ENCODE results near the gene PRELID1.

PRELID1 gene

DNA sequence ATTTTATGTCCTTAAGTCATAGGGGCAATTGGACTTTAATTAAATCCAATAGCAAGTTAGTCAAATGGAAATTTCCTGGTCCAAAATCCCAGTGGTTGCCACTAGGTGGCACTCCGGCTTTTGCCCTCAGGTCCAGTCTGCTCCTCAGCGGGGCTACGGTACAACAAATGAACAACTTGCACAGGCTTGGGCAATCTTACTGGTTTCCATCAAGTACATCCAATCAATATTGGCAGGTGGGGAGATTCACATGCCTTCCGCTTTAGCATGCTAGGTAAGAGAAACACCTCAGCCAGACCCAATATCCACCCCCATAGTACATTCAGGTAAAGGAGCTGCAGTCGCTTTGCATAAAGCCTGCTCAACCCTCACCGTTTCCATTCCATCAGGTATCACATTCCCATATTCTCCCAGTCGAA, 14.4 kb downstream of the PRELID1 start:
- TF ChIP-seq, protein P1, sequence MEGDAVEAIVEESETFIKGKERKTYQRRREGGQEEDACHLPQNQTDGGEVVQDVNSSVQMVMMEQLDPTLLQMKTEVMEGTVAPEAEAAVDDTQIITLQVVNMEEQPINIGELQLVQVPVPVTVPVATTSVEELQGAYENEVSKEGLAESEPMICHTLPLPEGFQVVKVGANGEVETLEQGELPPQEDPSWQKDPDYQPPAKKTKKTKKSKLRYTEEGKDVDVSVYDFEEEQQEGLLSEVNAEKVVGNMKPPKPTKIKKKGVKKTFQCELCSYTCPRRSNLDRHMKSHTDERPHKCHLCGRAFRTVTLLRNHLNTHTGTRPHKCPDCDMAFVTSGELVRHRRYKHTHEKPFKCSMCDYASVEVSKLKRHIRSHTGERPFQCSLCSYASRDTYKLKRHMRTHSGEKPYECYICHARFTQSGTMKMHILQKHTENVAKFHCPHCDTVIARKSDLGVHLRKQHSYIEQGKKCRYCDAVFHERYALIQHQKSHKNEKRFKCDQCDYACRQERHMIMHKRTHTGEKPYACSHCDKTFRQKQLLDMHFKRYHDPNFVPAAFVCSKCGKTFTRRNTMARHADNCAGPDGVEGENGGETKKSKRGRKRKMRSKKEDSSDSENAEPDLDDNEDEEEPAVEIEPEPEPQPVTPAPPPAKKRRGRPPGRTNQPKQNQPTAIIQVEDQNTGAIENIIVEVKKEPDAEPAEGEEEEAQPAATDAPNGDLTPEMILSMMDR (IDR thresholded peaks at IDR 0.05) = peak; percentile 97
- TF ChIP-seq ZFX (IDR thresholded peaks at IDR 0.05; ENCODE audit: borderline replicate concordance) = no peak
- H3K27ac ChIP-seq = no peak overlapping the region

DNA sequence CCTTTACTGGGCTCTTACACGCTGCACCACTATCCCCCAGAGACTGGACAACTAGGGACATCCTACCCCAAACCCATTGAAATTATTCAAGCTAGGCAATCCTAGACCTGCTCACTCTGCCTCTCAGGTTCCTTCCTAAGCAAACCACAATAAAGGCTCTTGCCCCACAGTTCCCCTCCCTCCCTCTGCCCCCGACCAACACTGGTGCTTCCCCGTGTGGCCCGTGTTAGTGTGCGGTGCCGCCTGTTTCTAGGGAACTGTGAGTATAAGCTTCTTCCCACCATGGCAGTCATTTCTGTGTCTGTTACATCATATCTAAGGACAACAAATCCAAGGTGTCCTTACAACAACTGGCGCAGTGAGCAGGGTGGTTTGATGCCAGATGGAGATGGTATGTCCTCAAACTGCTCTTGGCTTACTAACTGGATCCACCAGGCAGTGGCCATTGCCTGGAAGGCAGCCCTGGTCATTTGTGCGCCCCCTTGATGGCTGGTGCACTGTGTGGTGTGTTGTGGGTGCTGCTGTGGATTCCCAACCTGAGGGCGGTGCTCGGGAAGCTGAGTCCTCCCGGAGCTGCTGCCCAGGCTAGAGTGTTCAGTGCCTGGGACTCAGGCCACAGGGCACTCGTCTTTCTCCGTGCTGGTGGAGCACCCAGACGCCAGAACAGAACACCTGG, 16.5 kb downstream of the PRELID1 start:
- TF ChIP-seq, protein P1 (IDR thresholded peaks at IDR 0.05) = no peak
- TF ChIP-seq ZFX (IDR thresholded peaks at IDR 0.05; ENCODE audit: borderline replicate concordance) = no peak
- H3K27ac ChIP-seq = no peak overlapping the region

DNA sequence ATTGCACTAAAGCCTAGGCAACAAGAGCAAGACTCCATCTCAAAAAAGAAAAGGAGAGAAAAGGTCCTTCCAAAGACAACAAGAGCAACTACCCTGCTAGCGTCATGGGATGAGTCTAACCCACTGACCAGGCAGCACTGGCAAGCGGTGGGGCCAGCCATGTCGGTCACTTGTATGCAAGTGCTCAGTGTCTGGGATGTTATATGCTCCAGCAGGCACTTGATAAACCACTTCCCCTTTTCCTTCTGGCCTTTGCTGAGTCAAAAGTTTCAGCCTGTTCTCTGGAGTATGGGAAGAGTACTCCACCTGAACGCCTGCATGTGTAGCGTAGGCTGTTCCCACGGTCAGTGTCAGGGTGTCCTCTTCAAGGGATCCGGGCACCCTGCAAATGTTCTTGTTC, 17.3 kb downstream of the PRELID1 start:
- TF ChIP-seq, protein P1 (IDR thresholded peaks at IDR 0.05) = no peak
- no peak for TF ChIP-seq ZFX (IDR thresholded peaks at IDR 0.05; ENCODE audit: borderline replicate concordance)
- H3K27ac ChIP-seq = no peak overlapping the region

DNA sequence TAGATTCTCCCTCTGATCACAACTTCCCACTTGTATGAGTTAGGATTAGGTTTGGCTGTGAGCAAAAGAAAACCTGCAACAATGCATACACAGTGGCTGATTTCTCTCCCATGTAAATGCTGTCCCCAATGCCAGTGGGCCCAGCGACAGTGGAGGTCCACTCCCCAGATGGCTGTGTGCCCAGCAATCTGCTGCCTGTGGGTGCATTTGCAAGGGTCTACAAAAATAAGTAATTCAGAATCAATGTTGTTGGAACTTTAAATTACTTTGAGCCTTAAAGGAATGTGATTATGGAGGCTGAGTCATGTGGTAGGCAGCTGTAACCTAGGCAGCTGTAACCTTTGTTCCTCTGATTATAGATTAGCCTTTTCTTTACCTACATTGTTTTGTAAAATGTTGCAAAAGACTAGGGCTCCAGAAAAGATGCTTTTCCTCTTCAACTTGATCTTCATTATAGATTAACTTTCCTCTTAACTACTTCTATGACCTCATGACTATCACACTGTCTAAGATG, 22.3 kb downstream of the PRELID1 start:
- no peak for TF ChIP-seq ZFX (IDR thresholded peaks at IDR 0.05; ENCODE audit: borderline replicate concordance)
- TF ChIP-seq, protein P1 (IDR thresholded peaks at IDR 0.05) = no peak
- H3K27ac ChIP-seq = no peak overlapping the region

DNA sequence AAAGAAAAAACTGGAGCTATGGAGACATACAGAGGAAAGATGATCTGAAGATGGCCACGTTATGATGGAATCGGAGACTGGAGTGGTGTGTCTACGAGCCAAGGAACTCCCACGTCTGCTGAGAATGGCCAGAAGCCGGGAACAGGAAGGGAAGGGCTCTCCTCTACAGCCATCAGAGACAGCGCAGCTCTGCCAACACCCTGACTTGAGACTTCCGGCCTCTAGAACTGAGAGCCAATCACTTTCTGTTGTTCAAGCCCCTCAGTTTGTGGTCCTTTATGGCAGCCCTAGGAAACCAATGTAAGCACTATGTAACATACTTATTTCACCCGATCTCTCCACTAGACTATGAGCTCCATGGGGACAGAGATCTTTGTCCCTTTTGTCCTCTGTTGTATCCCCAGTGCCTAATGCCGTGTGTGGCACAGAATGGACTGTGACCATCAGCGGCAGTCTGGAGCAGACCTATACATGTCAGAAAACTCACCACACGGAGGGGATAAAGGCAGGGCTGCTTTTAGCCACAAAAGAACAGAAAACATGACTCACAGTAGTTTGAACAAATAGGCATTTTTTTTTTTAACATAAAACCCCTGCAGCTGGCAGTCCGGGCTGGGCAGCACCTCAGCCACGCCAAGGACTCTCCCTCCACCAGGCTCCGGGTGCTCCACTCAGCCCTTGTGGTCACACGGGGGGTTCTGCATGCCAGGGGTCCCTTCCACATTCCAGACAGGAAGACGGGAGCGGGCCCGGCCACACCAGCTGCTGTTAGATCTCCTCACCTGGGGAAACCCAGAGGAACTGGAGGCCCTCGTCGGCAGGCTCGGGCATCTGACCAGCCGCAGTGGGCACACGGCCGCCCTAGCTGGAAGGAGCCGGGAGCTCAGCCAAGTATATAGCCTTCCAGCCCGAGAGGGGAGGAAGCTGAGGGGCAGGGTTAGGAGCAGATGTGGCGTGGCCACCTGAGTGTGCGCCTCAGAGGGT, 24.2 kb downstream of the PRELID1 start:
- TF ChIP-seq, protein P1 (IDR thresholded peaks at IDR 0.05) = no peak
- no peak for TF ChIP-seq ZFX (IDR thresholded peaks at IDR 0.05; ENCODE audit: borderline replicate concordance)
- no peak overlapping the region for H3K27ac ChIP-seq

DNA sequence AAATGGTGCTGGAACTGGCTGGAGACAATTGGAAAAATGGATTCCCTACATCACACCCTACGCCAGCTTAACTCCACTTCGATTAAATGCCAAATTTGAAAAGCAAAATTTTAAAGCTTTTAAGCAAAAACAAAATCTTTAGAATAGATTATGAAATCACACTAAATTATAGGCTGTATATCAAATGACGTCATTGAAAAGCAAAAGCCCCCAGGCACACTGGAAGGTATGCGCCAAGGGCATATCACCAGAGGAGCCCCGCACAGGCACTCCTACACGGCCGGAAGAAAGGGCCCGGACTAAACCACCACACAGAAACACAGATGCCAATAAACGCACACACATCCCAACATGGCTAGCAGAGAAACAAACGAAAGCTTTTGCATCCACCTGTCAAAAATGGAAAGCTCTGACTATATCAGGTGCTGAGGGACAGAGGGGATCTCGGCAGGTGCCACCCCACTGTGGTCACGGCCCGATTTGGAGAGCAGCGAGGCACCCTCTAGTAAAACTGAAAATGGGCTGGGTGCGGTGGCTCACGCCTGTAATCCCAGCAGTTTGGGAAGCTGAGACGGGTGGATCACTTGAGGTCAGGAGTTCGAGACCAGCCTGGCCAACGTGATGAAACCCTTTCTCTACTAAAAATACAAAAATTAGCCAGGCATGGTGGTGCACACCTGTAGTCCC, 25.1 kb downstream of the PRELID1 start:
- no peak for TF ChIP-seq ZFX (IDR thresholded peaks at IDR 0.05; ENCODE audit: borderline replicate concordance)
- TF ChIP-seq, protein P1 (IDR thresholded peaks at IDR 0.05) = no peak
- no peak overlapping the region for H3K27ac ChIP-seq

Data from 22Rv1 (cell line).